SK-N-SH (cell line): ENCODE measurements around the gene CRYZL1.

ENCODE experiments used
- EP300 ChIP-seq, 2 experiments: IDR thresholded peaks; 2 replicates each; pipeline versions ENCODE4 v1.4.0 to v1.6.1; 2012; ENCODE audit warnings: borderline replicate concordance in 1 of 2, low read depth in 1 of 2, low read length in 1 of 2
- TF ChIP-seq, protein P1 (sequence below): fragments of 200-600 bp; sonication (generic); IDR thresholded peaks from 2 replicates; pipeline ENCODE4 v1.6.1; 2017; ENCODE audit warnings: antibody characterized with exemption, mild to moderate bottlenecking, moderate library complexity

DNA sequence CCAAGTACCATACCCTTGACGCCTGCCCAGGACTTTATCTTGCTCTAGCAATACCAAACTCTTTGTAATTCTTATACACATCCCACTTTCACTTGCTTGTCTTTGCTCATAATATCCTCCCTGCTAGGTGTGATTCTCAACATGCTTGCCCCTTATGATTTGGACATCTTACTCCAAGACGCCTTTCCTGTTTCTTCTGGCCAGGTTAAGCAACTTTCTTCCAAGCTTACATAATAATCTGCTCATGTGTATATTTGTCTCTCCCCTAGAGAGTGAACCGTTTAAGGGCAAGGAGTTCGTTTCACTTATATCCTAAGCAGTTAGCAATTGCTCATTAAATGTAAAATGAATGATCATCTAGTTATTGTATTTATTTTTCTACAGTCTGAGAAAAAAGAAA is 21.8 kb downstream of the CRYZL1 start:
- no peak for TF ChIP-seq EP300 (IDR thresholded peaks at IDR 0.05; ENCODE audit: borderline replicate concordance in 1 of 2, low read depth in 1 of 2, low read length in 1 of 2)
- TF ChIP-seq, protein P1, sequence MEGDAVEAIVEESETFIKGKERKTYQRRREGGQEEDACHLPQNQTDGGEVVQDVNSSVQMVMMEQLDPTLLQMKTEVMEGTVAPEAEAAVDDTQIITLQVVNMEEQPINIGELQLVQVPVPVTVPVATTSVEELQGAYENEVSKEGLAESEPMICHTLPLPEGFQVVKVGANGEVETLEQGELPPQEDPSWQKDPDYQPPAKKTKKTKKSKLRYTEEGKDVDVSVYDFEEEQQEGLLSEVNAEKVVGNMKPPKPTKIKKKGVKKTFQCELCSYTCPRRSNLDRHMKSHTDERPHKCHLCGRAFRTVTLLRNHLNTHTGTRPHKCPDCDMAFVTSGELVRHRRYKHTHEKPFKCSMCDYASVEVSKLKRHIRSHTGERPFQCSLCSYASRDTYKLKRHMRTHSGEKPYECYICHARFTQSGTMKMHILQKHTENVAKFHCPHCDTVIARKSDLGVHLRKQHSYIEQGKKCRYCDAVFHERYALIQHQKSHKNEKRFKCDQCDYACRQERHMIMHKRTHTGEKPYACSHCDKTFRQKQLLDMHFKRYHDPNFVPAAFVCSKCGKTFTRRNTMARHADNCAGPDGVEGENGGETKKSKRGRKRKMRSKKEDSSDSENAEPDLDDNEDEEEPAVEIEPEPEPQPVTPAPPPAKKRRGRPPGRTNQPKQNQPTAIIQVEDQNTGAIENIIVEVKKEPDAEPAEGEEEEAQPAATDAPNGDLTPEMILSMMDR, result no peak
